Measurements from ENCODE around the gene PCK1. TPM values are rescaled to one million over a fixed set of nuclear protein-coding genes. Genes with fewer than 3 reads are reported as not detected.

Gene PCK1
- total RNA-seq, 1 experiment from 2014 or later = 0.21 TPM

DNA sequence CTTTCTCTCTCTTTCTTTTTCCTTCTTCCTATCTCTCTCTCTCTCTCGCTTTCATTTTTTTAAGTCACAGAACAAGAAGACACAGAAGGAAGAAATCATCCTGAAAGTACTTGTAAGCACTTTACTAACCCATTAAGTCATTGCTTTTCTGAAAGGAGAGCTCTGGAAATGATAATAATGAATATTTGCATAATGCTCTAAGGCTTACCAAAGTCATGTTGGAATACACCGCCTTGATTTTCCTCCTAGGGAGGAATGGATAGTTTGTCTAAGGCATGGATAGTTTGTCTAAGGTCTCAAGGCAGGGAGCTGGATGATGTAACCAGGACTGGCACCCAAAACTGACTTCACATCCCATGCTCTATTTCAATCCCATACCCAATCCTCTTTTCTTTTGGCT lies 23.1 kb upstream of the PCK1 start:
- no peak overlapping the region for H3K27ac ChIP-seq (ENCODE audit: low read length)
- H3K4me1 ChIP-seq (ENCODE audit: control insufficient read depth, insufficient read depth, low read length) = no peaks in the 10 kb centered on the region
- in situ Hi-C loops (cut with HindIII; ENCODE audit: low pct_unique_long_range_greater_than_20kb, low sequenced_read_pairs) = no loop called here
- POLR2A ChIA-PET = no interaction called here
- peaks cover 4% of the 10 kb centered on the region; the same call in 1 of the 2 replicates for H3K27me3 ChIP-seq (ENCODE audit: control insufficient read depth, insufficient read depth, low read length)
- intact Hi-C loops (cut with micrococcal nuclease; ENCODE audit: unreplicated experiment) = no loop called here
- BruUV-seq (replicated peaks) = no TSS peak
- TF ChIP-seq TCF7L2 (IDR thresholded peaks at IDR 0.05; ENCODE audit: low read depth, low read length) = no peak
- no peak for TF ChIP-seq POLR2AphosphoS5 (IDR thresholded peaks at IDR 0.05; ENCODE audit: low read depth, low read length)
- TF ChIP-seq SIN3A (IDR thresholded peaks at IDR 0.05; ENCODE audit: borderline replicate concordance, insufficient read depth, low read depth, low read length) = no peak
- TF ChIP-seq, protein P1, sequence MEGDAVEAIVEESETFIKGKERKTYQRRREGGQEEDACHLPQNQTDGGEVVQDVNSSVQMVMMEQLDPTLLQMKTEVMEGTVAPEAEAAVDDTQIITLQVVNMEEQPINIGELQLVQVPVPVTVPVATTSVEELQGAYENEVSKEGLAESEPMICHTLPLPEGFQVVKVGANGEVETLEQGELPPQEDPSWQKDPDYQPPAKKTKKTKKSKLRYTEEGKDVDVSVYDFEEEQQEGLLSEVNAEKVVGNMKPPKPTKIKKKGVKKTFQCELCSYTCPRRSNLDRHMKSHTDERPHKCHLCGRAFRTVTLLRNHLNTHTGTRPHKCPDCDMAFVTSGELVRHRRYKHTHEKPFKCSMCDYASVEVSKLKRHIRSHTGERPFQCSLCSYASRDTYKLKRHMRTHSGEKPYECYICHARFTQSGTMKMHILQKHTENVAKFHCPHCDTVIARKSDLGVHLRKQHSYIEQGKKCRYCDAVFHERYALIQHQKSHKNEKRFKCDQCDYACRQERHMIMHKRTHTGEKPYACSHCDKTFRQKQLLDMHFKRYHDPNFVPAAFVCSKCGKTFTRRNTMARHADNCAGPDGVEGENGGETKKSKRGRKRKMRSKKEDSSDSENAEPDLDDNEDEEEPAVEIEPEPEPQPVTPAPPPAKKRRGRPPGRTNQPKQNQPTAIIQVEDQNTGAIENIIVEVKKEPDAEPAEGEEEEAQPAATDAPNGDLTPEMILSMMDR (IDR thresholded peaks at IDR 0.05) = no peak
- TF ChIP-seq, protein P2, sequence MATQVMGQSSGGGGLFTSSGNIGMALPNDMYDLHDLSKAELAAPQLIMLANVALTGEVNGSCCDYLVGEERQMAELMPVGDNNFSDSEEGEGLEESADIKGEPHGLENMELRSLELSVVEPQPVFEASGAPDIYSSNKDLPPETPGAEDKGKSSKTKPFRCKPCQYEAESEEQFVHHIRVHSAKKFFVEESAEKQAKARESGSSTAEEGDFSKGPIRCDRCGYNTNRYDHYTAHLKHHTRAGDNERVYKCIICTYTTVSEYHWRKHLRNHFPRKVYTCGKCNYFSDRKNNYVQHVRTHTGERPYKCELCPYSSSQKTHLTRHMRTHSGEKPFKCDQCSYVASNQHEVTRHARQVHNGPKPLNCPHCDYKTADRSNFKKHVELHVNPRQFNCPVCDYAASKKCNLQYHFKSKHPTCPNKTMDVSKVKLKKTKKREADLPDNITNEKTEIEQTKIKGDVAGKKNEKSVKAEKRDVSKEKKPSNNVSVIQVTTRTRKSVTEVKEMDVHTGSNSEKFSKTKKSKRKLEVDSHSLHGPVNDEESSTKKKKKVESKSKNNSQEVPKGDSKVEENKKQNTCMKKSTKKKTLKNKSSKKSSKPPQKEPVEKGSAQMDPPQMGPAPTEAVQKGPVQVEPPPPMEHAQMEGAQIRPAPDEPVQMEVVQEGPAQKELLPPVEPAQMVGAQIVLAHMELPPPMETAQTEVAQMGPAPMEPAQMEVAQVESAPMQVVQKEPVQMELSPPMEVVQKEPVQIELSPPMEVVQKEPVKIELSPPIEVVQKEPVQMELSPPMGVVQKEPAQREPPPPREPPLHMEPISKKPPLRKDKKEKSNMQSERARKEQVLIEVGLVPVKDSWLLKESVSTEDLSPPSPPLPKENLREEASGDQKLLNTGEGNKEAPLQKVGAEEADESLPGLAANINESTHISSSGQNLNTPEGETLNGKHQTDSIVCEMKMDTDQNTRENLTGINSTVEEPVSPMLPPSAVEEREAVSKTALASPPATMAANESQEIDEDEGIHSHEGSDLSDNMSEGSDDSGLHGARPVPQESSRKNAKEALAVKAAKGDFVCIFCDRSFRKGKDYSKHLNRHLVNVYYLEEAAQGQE (IDR thresholded peaks at IDR 0.05; ENCODE audit: insufficient read depth in 1 of 2, low read depth in 2 of 2, low read length in 1 of 2) = no peak
- no peaks in the 10 kb centered on the region for H3K36me3 ChIP-seq (ENCODE audit: control insufficient read depth, insufficient read depth, low read length)
- no peaks in the 10 kb centered on the region for H3K9me3 ChIP-seq (ENCODE audit: control insufficient read depth, insufficient read depth, low read depth, low read length)
- H3K4me3 ChIP-seq (ENCODE audit: low read depth in 2 of 2, low read length in 2 of 2) = no peak overlapping the region
- CTCF ChIA-PET = no interaction called here
- DNase-seq (ENCODE audit: low read depth, low spot score) (no peak), ATAC-seq (no peak)

DNA sequence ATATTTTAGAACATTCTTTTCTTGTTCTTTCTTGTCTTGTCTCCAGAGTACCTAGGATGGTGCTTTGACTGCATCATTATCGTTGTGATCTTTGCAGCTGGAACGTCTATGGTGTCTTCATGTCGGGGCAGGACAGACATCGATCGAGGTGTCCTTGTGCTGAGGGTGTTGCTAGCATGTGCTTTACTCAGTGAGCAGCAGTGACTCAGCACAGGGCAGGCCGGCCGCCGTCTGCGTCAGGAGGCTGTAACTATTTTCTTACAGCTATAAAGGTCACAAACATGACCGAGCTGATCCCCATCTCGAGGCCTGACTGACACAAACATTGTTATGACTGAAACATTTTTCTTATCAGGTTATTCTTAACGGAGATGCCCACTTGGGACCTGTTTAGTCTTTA lies 21.0 kb upstream of the PCK1 start:
- Histone ChIP-seq H3K27ac (ENCODE audit: low read length) (no peak overlapping the region), H3K4me3 (ENCODE audit: low read depth in 2 of 2, low read length in 2 of 2) (no peak overlapping the region), H3K27me3 (ENCODE audit: control insufficient read depth, insufficient read depth, low read length) (peaks cover 18% of the 10 kb centered on the region), H3K9me3 (ENCODE audit: control insufficient read depth, insufficient read depth, low read depth, low read length) (no peaks in the 10 kb centered on the region), H3K36me3 (ENCODE audit: control insufficient read depth, insufficient read depth, low read length) (no peaks in the 10 kb centered on the region), H3K4me1 (ENCODE audit: control insufficient read depth, insufficient read depth, low read length) (no peaks in the 10 kb centered on the region)
- TF ChIP-seq TCF7L2 (IDR thresholded peaks at IDR 0.05; ENCODE audit: low read depth, low read length) = no peak
- TF ChIP-seq SIN3A (IDR thresholded peaks at IDR 0.05; ENCODE audit: borderline replicate concordance, insufficient read depth, low read depth, low read length) = no peak
- TF ChIP-seq, protein P1 (IDR thresholded peaks at IDR 0.05) = no peak
- TF ChIP-seq, protein P2 (IDR thresholded peaks at IDR 0.05; ENCODE audit: insufficient read depth in 1 of 2, low read depth in 2 of 2, low read length in 1 of 2) = no peak
- no peak for TF ChIP-seq POLR2AphosphoS5 (IDR thresholded peaks at IDR 0.05; ENCODE audit: low read depth, low read length)
- ChIA-PET POLR2A (no interaction called here), CTCF (no interaction called here)
- in situ Hi-C loops (cut with HindIII; ENCODE audit: low pct_unique_long_range_greater_than_20kb, low sequenced_read_pairs) (no loop called here), intact Hi-C loops (cut with micrococcal nuclease; ENCODE audit: unreplicated experiment) (no loop called here)
- no TSS peak for BruUV-seq (replicated peaks)
- no peak for DNase-seq (ENCODE audit: low read depth, low spot score)
- no peak for ATAC-seq

All from Panc1 (cell line).